ENCODE measurements around the gene DLL3. TPM values are rescaled to one million over a fixed set of nuclear protein-coding genes. Genes with fewer than 3 reads are reported as not detected.

The DLL3 gene
- polyA plus RNA-seq, 4 donors = 0.15 to 0.40 TPM; not detected in 2

Other genes with a start within 250 kb of the DLL3 start
- not detected for gene IFNL2, start 230.6 kb upstream of the DLL3 start, polyA plus RNA-seq
- gene IFNL1, start 202.5 kb upstream of the DLL3 start, polyA plus RNA-seq = not detected
- gene LRFN1, start 178.1 kb upstream of the DLL3 start, polyA plus RNA-seq = under 1 TPM in 3 of 4 donors, not detected in 1; 0.27 to 0.76 (median 0.71) TPM
- gene GMFG, start 162.9 kb upstream of the DLL3 start, polyA plus RNA-seq = 10 to 100 TPM in 3 of 4 donors, 1 to 10 TPM in 1; 8.1 to 46.2 (median 30.1) TPM
- 10 to 100 TPM; 37.8 to 94.4 (median 56.8) TPM for gene SAMD4B, start 156.5 kb upstream of the DLL3 start, polyA plus RNA-seq
- gene PAF1, start 107.8 kb upstream of the DLL3 start, polyA plus RNA-seq = 10 to 100 TPM; 32.9 to 42.7 (median 37.9) TPM
- gene MED29, start 107.6 kb upstream of the DLL3 start, polyA plus RNA-seq = 10 to 100 TPM; 20.3 to 29.3 (median 23.7) TPM
- gene ZFP36, start 92.1 kb upstream of the DLL3 start, polyA plus RNA-seq = 100 to 1,000 TPM; 104 to 365 (median 195) TPM
- gene PLEKHG2, start 86.3 kb upstream of the DLL3 start, polyA plus RNA-seq = 10 to 100 TPM in 1 of 4 donors, 1 to 10 TPM in 3; 1.9 to 13.2 (median 6.3) TPM
- gene RPS16, start 63.0 kb upstream of the DLL3 start, polyA plus RNA-seq = 1,000 to 10,000 TPM; 1,341 to 3,643 (median 2,485) TPM
- gene SUPT5H, start 53.4 kb upstream of the DLL3 start, polyA plus RNA-seq = 100 to 1,000 TPM in 3 of 4 donors, 10 to 100 TPM in 1; 95.5 to 283 (median 163) TPM
- 10 to 100 TPM; 33.8 to 62.2 (median 48.4) TPM for gene TIMM50, start 18.1 kb upstream of the DLL3 start, polyA plus RNA-seq
- gene SELENOV, start 16.2 kb downstream of the DLL3 start, polyA plus RNA-seq = under 1 TPM in 1 of 4 donors, not detected in 3; 0.32 TPM
- 1 to 10 TPM in 1 of 4 donors, under 1 TPM in 2, not detected in 1; 0.81 to 2.0 (median 0.99) TPM for gene EID2B, start 33.9 kb downstream of the DLL3 start, polyA plus RNA-seq
- 10 to 100 TPM in 3 of 4 donors, 1 to 10 TPM in 1; 9.9 to 13.4 (median 11.9) TPM for gene EID2, start 41.2 kb downstream of the DLL3 start, polyA plus RNA-seq
- not detected for gene LGALS13, start 103.6 kb downstream of the DLL3 start, polyA plus RNA-seq
- gene LGALS16, start 157.0 kb downstream of the DLL3 start, polyA plus RNA-seq = not detected
- 1 to 10 TPM in 1 of 4 donors, not detected in 3; 5.1 TPM for gene LGALS14, start 205.5 kb downstream of the DLL3 start, polyA plus RNA-seq
- gene CLC, start 239.1 kb downstream of the DLL3 start, polyA plus RNA-seq = 10 to 100 TPM in 1 of 4 donors, 1 to 10 TPM in 1, not detected in 2; 1.2 to 27.3 TPM